GM19238 (cell line): ENCODE results near the gene C2orf76.

Experiments used
- DNase-seq: peaks from one replicate; pipeline ENCODE4 v3.0.0; 2011; ENCODE audit warnings: low spot score; ENCODE audit not compliant: insufficient read length

C2orf76 gene

GRCh38 chr2:119264781-119265692 is 101.6 kb downstream of the C2orf76 start:
- peak; percentile 60 for DNase-seq

- DNase-seq, result no peak
Measured at GRCh38 chr2:119263656-119264055, 103.0 kb downstream of the C2orf76 start.

- DNase-seq, result no peak
Measured at GRCh38 chr2:119263025-119263424, 103.6 kb downstream of the C2orf76 start.

- DNase-seq, result no peak
Measured at GRCh38 chr2:119261493-119262225, 105.0 kb downstream of the C2orf76 start.

DNA sequence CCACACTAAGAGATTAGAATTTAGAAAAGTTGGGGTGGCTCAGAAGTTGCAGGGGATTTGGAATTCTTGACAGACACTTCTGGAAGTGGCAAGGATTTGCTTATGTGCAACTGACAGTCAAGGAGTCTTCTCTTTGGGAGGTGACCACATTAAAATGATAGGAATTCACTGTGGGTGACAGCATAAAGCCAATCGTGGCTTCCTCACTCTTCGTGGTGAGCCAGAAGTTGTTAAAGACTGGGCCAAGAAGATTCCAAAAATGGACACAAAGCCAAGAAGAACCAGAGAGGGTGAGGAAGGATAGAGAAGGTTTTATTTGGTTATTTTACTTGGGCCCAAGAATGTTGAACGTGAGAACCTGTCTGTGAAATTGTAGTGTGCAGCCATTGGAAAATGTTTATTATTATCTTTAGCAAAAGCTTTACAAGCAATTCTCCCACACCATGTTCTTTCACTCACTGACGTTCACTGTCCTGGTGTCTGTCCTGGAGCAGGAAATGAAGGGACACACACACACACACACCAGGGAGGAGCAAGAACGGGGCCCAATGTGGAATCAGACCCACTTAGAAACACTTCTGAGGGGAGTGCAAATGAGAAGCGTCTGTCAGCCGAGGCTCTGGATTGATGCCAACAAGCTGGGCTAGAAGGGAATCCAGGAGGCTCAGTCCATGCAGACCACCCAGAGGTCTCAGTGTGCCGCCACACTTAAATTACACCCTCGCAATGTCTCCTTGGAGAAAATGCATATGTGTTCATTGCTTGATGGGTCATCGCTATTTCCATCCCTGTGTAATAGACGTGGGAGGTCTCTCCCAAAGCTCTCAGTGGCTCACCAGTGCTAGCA is 105.8 kb downstream of the C2orf76 start:
- DNase-seq, result no peak

DNA sequence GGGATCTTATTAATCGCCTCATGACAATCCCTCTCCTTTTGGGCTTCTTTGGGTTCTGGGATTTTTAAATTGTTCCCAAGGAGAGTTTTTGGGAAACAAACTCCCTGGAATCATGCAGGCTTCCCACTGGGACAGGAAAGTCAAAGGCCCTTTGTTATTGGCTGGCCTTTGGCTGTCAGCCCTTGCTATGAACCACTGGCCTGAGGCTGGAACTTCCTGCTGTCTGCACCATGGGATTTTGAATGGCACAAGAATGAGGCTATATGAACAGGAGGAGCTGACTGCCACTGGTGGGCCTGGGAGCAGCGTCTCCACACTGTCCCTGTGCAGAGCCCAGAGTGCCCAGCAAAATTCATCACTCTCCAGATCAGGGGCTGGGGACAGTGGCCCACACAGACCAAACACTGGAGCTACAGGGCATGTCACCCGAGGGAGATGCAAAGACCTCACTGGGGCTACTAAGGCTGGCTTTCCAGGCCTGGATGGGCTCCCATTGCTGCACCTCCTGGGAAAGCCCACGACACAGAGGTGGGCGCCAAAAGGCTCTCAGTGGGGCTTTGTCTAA is 107.3 kb downstream of the C2orf76 start:
- DNase-seq, result no peak

DNA sequence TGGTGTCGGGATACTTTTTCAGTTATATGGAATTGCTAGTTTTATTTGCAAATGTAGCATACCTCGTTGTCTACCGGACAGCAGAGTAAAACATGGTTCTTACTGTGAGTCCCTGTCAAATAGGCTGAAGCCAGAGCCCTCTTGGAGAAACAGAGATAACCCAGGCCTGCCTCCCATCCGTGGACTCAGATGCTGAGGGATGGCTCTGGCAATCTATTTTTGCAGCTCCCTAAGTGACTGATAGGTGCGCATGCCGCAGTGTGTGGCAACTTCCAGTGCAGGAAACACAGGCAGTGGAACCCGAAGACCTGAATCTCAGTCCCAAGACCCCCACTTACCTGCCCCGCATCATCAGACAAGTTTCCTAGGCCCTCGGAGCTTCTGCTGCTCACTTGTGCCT is 109.4 kb downstream of the C2orf76 start:
- DNase-seq, result no peak

DNA sequence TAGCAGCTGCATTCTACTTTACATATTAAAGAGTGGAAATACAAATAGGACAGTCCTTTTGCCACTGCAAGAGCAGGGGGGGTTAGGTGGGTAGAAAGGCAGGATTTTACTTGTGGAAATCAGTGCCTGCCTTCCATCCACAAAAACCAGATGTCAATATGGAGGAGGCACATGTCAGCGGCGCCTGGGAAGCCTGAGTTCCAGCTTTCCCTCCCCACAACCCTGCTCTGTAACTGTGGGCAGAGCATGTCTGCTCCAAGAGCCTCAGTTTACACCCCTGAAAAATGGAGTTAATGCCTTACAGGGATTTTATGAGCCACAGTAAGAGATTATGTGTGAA is 110.1 kb downstream of the C2orf76 start:
- no peak for DNase-seq

DNA sequence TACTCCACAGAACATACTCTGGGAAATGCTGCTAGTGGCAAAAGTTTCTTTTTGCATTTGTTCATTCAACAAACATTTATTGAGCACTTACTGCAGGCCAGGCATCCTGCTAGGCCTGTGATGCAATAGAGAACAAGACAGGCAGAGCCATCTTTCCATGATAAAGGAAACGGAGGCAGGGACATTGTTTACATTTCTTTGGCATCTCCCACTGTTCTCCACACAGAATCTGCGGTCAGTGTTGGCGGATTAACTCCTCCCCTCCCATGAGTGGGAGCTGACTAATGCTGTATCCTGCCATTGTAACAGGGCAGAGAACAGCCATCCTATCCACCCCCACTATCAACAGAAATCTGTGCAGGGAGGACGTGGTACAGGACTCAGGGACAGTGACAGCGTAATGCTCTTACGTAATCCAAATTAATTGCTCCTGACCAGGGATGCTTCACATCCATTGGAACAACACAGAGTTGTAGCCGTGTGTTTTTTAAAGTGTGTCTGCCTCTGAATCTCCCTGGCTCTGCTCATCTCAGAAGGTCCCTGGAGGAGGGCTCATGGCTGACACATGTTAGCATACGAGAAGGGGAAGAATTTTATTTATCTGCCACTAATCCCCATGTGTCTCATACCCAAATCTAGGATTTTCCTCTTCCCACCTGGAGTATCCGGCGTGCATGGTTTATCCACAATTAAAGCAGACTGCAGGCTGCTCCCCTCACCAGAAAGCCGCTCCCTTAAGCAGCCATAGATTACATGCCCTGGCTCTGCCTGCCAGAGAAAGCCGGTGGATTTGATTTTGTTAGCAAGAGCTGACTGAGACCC is 110.7 kb downstream of the C2orf76 start:
- DNase-seq, result no peak

GRCh38 chr2:119254601-119255080 is 112.0 kb downstream of the C2orf76 start:
- no peak for DNase-seq

GRCh38 chr2:119253760-119254600 is 112.7 kb downstream of the C2orf76 start:
- no peak for DNase-seq

DNA sequence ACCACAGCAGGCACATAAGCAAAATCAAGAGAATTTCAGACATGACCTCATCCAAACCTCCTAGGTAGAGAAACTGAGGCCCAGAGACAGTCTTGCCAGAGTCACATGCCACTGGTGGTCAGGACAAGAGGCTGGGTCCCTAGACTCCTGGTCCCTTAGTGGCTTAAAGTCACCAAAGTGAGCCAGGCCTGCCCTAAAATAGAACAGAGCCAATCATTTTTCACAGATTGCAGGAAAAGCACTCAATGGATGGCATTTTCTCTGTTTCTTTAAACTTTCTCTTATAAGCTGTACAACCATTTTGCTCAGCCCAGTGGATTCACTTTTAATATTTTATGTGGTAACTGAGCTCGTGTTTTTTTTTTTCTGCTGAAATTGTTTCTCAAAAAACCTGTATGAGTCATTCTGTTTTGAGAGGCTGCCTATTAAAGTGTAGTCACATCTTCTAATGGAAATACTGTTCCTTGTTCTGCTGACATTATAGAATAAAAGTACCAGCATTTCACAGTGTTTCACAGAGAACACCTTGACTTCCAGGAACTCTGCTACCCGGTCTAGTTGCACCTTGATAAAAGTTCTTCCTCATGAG is 113.4 kb downstream of the C2orf76 start:
- DNase-seq, result no peak
